H9 (cell line): ENCODE results near the gene CSRP1. TPM values are rescaled to one million over a fixed set of nuclear protein-coding genes. Genes with fewer than 3 reads are reported as not detected.

Experiments
- DNase-seq: peaks from one replicate; pipeline ENCODE4 v3.0.0-alpha.2; 2017
- H2AFZ ChIP-seq: one replicate; pipeline ENCODE4 v1.6.1; 2013; ENCODE audit warnings: mild to moderate bottlenecking, low read length, control low read depth, moderate library complexity
- H2AK5ac ChIP-seq: 2 replicates; pipeline ENCODE4 v1.6.1; 2013; ENCODE audit warnings: low read length, control low read depth, mixed read lengths; ENCODE audit not compliant: insufficient read length
- H2BK120ac ChIP-seq: one replicate; pipeline ENCODE4 v1.6.1; 2013; ENCODE audit warnings: low read depth, mild to moderate bottlenecking, low read length, control low read depth, inconsistent platforms; ENCODE audit not compliant: poor library complexity, severe bottlenecking
- H2BK12ac ChIP-seq: 2 replicates; pipeline ENCODE4 v1.6.1; 2013; ENCODE audit warnings: low read length, control low read depth, mixed read lengths, low read depth; ENCODE audit not compliant: insufficient read length
- H2BK15ac ChIP-seq: 2 replicates; pipeline ENCODE4 v1.6.1; 2013; ENCODE audit warnings: low read depth, low read length, control low read depth
- H2BK20ac ChIP-seq: one replicate; pipeline ENCODE4 v1.6.1; 2013; ENCODE audit warnings: low read depth, mild to moderate bottlenecking, low read length, control low read depth, inconsistent platforms; ENCODE audit not compliant: poor library complexity, severe bottlenecking
- H2BK5ac ChIP-seq: 2 replicates; pipeline ENCODE4 v1.6.1; 2013; ENCODE audit warnings: low read length, control low read depth, mixed read lengths; ENCODE audit not compliant: insufficient read length
- H3K14ac ChIP-seq: 2 replicates; pipeline ENCODE4 v1.6.1; 2013; ENCODE audit warnings: low read length, control low read depth; ENCODE audit not compliant: insufficient read depth
- H3K18ac ChIP-seq: 2 replicates; pipeline ENCODE4 v1.6.1; 2013; ENCODE audit warnings: low read depth, mild to moderate bottlenecking, mixed read lengths, low read length, control low read depth; ENCODE audit not compliant: insufficient read length
- H3K23ac ChIP-seq: 2 replicates; pipeline ENCODE4 v1.6.1; 2013; ENCODE audit warnings: low read length, control low read depth, mixed read lengths, low read depth; ENCODE audit not compliant: insufficient read length
- H3K23me2 ChIP-seq: 2 replicates; pipeline ENCODE4 v1.6.1; 2013; ENCODE audit warnings: low read depth, mild to moderate bottlenecking, mixed read lengths, low read length, control low read depth; ENCODE audit not compliant: insufficient read length, poor library complexity, severe bottlenecking
- H3K27ac ChIP-seq: 2 replicates; pipeline ENCODE4 v1.5.1; 2013; ENCODE audit warnings: low read length, control low read depth, mixed read lengths, low read depth; ENCODE audit not compliant: insufficient read length
- H3K27me3 ChIP-seq: 2 replicates; pipeline ENCODE4 v1.6.1; 2013; ENCODE audit warnings: low read length, control low read depth, inconsistent platforms; ENCODE audit not compliant: insufficient read depth
- H3K4ac ChIP-seq: 2 replicates; pipeline ENCODE4 v1.6.1; 2013; ENCODE audit warnings: low read depth, mild to moderate bottlenecking, control low read depth, inconsistent platforms, low read length, moderate library complexity
- H3K4me1 ChIP-seq: 2 replicates; pipeline ENCODE4 v1.6.1; 2013; ENCODE audit warnings: low read length, control low read depth, inconsistent platforms; ENCODE audit not compliant: insufficient read depth
- H3K4me2 ChIP-seq: 2 replicates; pipeline ENCODE4 v1.6.1; 2013; ENCODE audit warnings: low read length, control low read depth, mixed read lengths; ENCODE audit not compliant: insufficient read length, insufficient read depth
- H3K56ac ChIP-seq: 2 replicates; pipeline ENCODE4 v1.6.1; 2013; ENCODE audit warnings: low read depth, mild to moderate bottlenecking, mixed read lengths, low read length, control low read depth; ENCODE audit not compliant: insufficient read length
- H3K79me1 ChIP-seq: 2 replicates; pipeline ENCODE4 v1.6.1; 2013; ENCODE audit warnings: low read depth, mild to moderate bottlenecking, moderate library complexity, low read length, control low read depth, inconsistent platforms; ENCODE audit not compliant: insufficient read depth, poor library complexity, severe bottlenecking
- H3K79me2 ChIP-seq: 2 replicates; pipeline ENCODE4 v1.6.1; 2013; ENCODE audit warnings: low read length, control low read depth, inconsistent platforms; ENCODE audit not compliant: insufficient read depth
- H3K9ac ChIP-seq: 2 replicates; pipeline ENCODE4 v1.6.1; 2013; ENCODE audit warnings: low read length, control low read depth, mixed read lengths; ENCODE audit not compliant: insufficient read length; ENCODE audit errors: extremely low read depth
- H3K9me3 ChIP-seq: one replicate; pipeline ENCODE4 v1.6.1; 2013; ENCODE audit warnings: low read depth, low read length, inconsistent platforms; ENCODE audit not compliant: control insufficient read depth
- H3T11ph ChIP-seq: one replicate; pipeline ENCODE4 v1.6.1; 2013; ENCODE audit warnings: mild to moderate bottlenecking, low read length, control low read depth, inconsistent platforms
- H4K20me1 ChIP-seq: one replicate; pipeline ENCODE4 v1.6.1; 2013; ENCODE audit not compliant: control insufficient read depth, insufficient read length, insufficient read depth
- H4K5ac ChIP-seq: 2 replicates; pipeline ENCODE4 v1.6.1; 2013; ENCODE audit warnings: low read depth, mild to moderate bottlenecking, mixed read lengths, low read length, control low read depth; ENCODE audit not compliant: insufficient read length
- H4K8ac ChIP-seq: replicated peaks from 2 replicates; pipeline ENCODE4 v1.6.1; 2013; ENCODE audit warnings: low read length, control low read depth, mixed read lengths, low read depth; ENCODE audit not compliant: insufficient read length
- H4K91ac ChIP-seq: 2 replicates; pipeline ENCODE4 v1.6.1; 2013; ENCODE audit warnings: low read depth, mild to moderate bottlenecking, moderate library complexity, mixed read lengths, low read length, control low read depth; ENCODE audit not compliant: insufficient read length
- H3K27ac Mint-ChIP-seq, 3 experiments: 2 replicates in 2 of 3; 3 replicates in 1 of 3; pipeline ENCODE4 v1.8.0; 2020 to 2021; ENCODE audit warnings: mixed read lengths in 3 of 3, mild to moderate bottlenecking in 1 of 3, moderate library complexity in 1 of 3
- H3K27me3 Mint-ChIP-seq: 2 replicates; pipeline ENCODE4 v1.8.0; 2021; ENCODE audit warnings: low read depth, mild to moderate bottlenecking, moderate library complexity, mixed read lengths
- H3K36me3 Mint-ChIP-seq, 3 experiments: 2 replicates in 2 of 3; 3 replicates in 1 of 3; pipeline ENCODE4 v1.8.0; 2020 to 2021; ENCODE audit warnings: low read depth in 3 of 3, mixed read lengths in 3 of 3; ENCODE audit not compliant: insufficient read depth in 1 of 3
- H3K4me1 Mint-ChIP-seq, 2 experiments: 2 replicates each; pipeline ENCODE4 v1.8.0; 2020; ENCODE audit warnings: mixed read lengths in 2 of 2
- H3K4me3 Mint-ChIP-seq, 2 experiments: 2 replicates in 1 of 2; 3 replicates in 1 of 2; pipeline ENCODE4 v1.8.0; 2020 to 2021; ENCODE audit warnings: mild to moderate bottlenecking in 2 of 2, mixed read lengths in 2 of 2, moderate library complexity in 1 of 2
- H3K9me3 Mint-ChIP-seq, 2 experiments: 2 replicates in 1 of 2; 3 replicates in 1 of 2; pipeline ENCODE4 v1.8.0; 2020; ENCODE audit warnings: mild to moderate bottlenecking in 2 of 2, mixed read lengths in 2 of 2, moderate library complexity in 1 of 2
- CTCF ChIP-seq: fragments of 200-600 bp; sonication (generic); conservative IDR thresholded peaks from 3 replicates; pipeline ENCODE4 v1.8.0; 2021; ENCODE audit warnings: antibody characterized with exemption, mild to moderate bottlenecking
- WGBS: extraction: QIAGEN DNeasy Blood & Tissue Kit; methylation state at CpG from one replicate; pipeline ENCODE4 v1.1.7; 2013; ENCODE audit warnings: missing lambda C conversion rate, low lambda C conversion rate, mixed read lengths; ENCODE audit not compliant: insufficient read length; ENCODE audit errors: extremely low coverage; 5-methylcytosine and 5-hydroxymethylcytosine counted together
- total RNA-seq: library from RNA; stranded (reverse); gene quantifications from 2 replicates; pipeline ENCODE4 v1.2.1, GENCODE V29; 2021

Gene CSRP1
- total RNA-seq, 1 experiment from 2014 or later: 0.44 TPM

GRCh38 chr1:201450721-201451291 is 56.1 kb downstream of the CSRP1 start:
- Histone ChIP-seq H3K4me2 (no peak overlapping the region), H3K56ac (no peak overlapping the region), H4K91ac (no peak overlapping the region), H3K9ac (no peak overlapping the region), H2BK120ac (no peak overlapping the region), H3K18ac (no peak overlapping the region), H3K23me2 (no peaks in the 10 kb centered on the region), H3K9me3 (no peaks in the 10 kb centered on the region), H2BK12ac (no peak overlapping the region), H3K79me2 (no peaks in the 10 kb centered on the region), H2AFZ (no peak overlapping the region), H3K27me3 (no peaks in the 10 kb centered on the region), H3K23ac (no peak overlapping the region), H3K27ac (no peak overlapping the region), H3K4ac (no peak overlapping the region), H3T11ph (no peak overlapping the region), H4K5ac (no peak overlapping the region), H3K4me1 (peaks cover 4% of the 10 kb centered on the region; the same call in 1 of the 2 replicates), H3K79me1 (no peaks in the 10 kb centered on the region), H2BK15ac (no peak overlapping the region; the same call in 1 of the 2 replicates), H2AK5ac (no peak overlapping the region), H3K14ac (peak overlapping the region; percentile 34; the same call in 1 of the 2 replicates), H2BK5ac (no peak overlapping the region), H2BK20ac (no peak overlapping the region), H4K8ac (no peak overlapping the region), H4K20me1 (no peaks in the 10 kb centered on the region)
- H3K27me3 Mint-ChIP-seq: peaks cover 3% of the 10 kb centered on the region; the same call in 1 of the 2 replicates
- H3K9me3 Mint-ChIP-seq: peaks cover 0 to 2% of the 10 kb centered on the region in 2 experiments; a peak in 1 of 5 replicates
- H3K36me3 Mint-ChIP-seq: no peaks in the 10 kb centered on the region
- no peak for TF ChIP-seq CTCF
- no peak overlapping the region for H3K27ac Mint-ChIP-seq
- peak; percentile 41 for DNase-seq
- H3K4me3 Mint-ChIP-seq: no peak overlapping the region
- H3K4me1 Mint-ChIP-seq: peaks cover 33 to 36% of the 10 kb centered on the region in 2 experiments
- no CpG with 5 or more reads among the region's 12 CpGs for WGBS
